ENCODE data around the gene RBM23. TPM values are rescaled to one million over a fixed set of nuclear protein-coding genes. Genes with fewer than 3 reads are reported as not detected.

RBM23 gene
- total and polyA plus RNA-seq, 2 of the 8 experiments (the other 6 are each of a cell fraction or from before 2014, with no cell fraction given), result 41.2 to 43.3 TPM

DNA sequence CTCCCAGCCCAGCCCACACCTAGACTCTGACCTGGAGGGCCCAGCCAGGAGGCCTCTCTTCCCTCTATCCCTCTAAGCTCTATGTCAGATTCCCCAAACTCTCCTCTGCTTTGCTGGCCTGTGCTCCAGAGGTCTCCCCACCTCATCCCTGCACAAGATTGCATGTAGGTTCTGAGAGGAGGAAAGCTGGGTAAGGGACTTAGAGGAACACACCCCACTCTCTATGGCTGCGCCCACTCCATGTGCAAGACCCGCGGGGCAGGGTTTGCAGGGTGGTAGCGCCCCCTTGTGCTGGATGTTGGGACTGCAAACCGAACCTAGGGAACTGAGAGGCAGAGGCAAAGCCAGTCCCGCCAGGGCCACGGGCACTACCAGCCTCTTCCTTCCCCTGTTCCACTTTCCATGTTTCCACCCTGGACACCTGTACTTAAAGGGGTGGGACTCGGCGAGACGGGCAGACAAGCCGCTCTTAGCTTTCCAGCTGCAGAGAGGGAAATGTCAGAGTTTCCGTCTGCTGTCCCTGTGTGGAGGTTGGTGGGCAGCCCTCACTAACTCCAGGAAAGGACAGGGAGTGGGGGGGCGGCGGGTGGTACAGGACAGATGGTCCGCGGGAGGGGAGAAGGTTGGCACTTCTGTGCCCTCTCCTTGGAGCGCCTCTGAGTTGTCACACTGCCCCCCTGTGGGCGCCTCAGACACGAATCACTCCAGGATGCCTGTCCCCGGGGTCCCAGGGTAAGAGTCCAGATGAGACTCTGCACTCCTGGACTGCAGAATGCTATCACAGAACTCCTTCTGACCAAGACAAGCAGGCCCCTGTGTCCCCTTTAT, 65.8 kb downstream of the RBM23 start (continued):
- TF ChIP-seq SAP30 (IDR thresholded peaks at IDR 0.05; ENCODE audit: insufficient read depth, insufficient replicate concordance, low read length), result no peak
- no peak for TF ChIP-seq SP2 (IDR thresholded peaks at IDR 0.05; ENCODE audit: low read length)
- TF ChIP-seq MAFK (IDR thresholded peaks at IDR 0.05; ENCODE audit: low read depth, low read length), result no peak
- TF ChIP-seq YY1 (IDR thresholded peaks at IDR 0.05; ENCODE audit: low read depth, low read length), result peak; percentile 74
- no peak for TF ChIP-seq EZH2 (IDR thresholded peaks at IDR 0.05; ENCODE audit: low read depth, low read length, severe bottlenecking)
- peak in 1 of 2 experiments; percentile 67; a peak in 1 of 4 replicates for TF ChIP-seq HDAC2 (IDR thresholded peaks at IDR 0.05; ENCODE audit: borderline replicate concordance in 1 of 2, low read depth in 2 of 2, low read length in 2 of 2)
- no peak for TF ChIP-seq TEAD4 (IDR thresholded peaks at IDR 0.05; ENCODE audit: low read depth, low read length)
- no peak for TF ChIP-seq NANOG (IDR thresholded peaks at IDR 0.05; ENCODE audit: insufficient read depth, low read depth, low read length, poor library complexity, severe bottlenecking)
- TF ChIP-seq JUND (IDR thresholded peaks at IDR 0.05; ENCODE audit: low read length), result peak; percentile 53; the same call in 1 of the 2 replicates
- no peak for TF ChIP-seq SIX5 (IDR thresholded peaks at IDR 0.05; ENCODE audit: low read depth, low read length)
- no peak for TF ChIP-seq KDM4A (IDR thresholded peaks at IDR 0.05; ENCODE audit: low read depth, low read length, severe bottlenecking)
- no peak for TF ChIP-seq ATF3 (IDR thresholded peaks at IDR 0.05; ENCODE audit: insufficient read depth, low read depth, low read length)
- no peak for TF ChIP-seq RNF2 (IDR thresholded peaks at IDR 0.05; ENCODE audit: borderline replicate concordance, low read depth, low read length, missing control alignments, poor library complexity, severe bottlenecking)
- TF ChIP-seq TBP (IDR thresholded peaks at IDR 0.05; ENCODE audit: low read depth, low read length), result peak; percentile 58; the same call in 1 of the 2 replicates
- no peak for TF ChIP-seq SP1 (IDR thresholded peaks at IDR 0.05; ENCODE audit: low read depth, low read length)
- TF ChIP-seq ASH2L (IDR thresholded peaks at IDR 0.05; ENCODE audit: low read length), result no peak
- TF ChIP-seq JUN (IDR thresholded peaks at IDR 0.05; ENCODE audit: low read depth, low read length), result no peak
- TF ChIP-seq CREB1 (IDR thresholded peaks at IDR 0.05), result peak; percentile 35; the same call in 1 of the 2 replicates
- no peak for TF ChIP-seq SP4 (IDR thresholded peaks at IDR 0.05; ENCODE audit: low read length)
- TF ChIP-seq TAF1 (IDR thresholded peaks at IDR 0.05; ENCODE audit: low read depth, low read length), result no peak; the same call in 1 of the 2 replicates
- no peak for TF ChIP-seq GTF2F1 (IDR thresholded peaks at IDR 0.05; ENCODE audit: borderline replicate concordance, low read depth, low read length)
- TF ChIP-seq SRF (IDR thresholded peaks at IDR 0.05; ENCODE audit: low read depth, low read length), result no peak
- TF ChIP-seq POLR2A (IDR thresholded peaks at IDR 0.05; ENCODE audit: control extremely low read depth in 1 of 2, low read depth in 2 of 2, low read length in 2 of 2), result no peak; a peak in 1 of 3 replicates
- no peak for TF ChIP-seq SIRT6 (IDR thresholded peaks at IDR 0.05; ENCODE audit: low read length)
- TF ChIP-seq GABPA (IDR thresholded peaks at IDR 0.05; ENCODE audit: borderline replicate concordance, insufficient read depth, low read length), result no peak
